ENCODE measurements around the gene CECR2. TPM values are rescaled to one million over a fixed set of nuclear protein-coding genes. Genes with fewer than 3 reads are reported as not detected.

The CECR2 gene
- total RNA-seq, 4 donors from 2014 or later, result 1.8 to 2.7 (median 2.2) TPM

DNA sequence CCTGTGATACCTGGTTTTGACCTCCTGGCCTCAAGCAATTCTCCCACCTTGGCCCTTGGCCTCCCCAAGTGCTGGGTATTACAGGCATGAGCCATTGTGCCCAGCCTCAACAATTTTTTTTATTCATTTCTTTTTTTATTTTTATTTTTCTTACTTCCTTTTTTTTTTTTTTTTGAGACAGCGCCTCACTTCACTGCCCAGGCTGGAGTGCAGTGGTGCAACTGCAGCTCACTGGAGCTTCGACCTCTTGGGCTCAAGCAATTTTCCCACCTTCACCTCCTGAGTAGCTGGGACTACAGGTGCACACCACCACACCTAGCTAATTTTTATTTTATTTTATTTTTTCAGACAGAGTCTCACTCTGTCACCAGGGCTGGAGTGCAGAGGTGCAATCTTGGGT lies 25.5 kb upstream of the CECR2 start:
- no peak for DNase-seq (ENCODE audit: low spot score in 2 of 2)
- intact Hi-C loops (cut with DNase I; ENCODE audit: low total_unique reads), result no loop called here
- no peak for TF ChIP-seq POLR2A (IDR thresholded peaks at IDR 0.05)
- TF ChIP-seq, protein P1, sequence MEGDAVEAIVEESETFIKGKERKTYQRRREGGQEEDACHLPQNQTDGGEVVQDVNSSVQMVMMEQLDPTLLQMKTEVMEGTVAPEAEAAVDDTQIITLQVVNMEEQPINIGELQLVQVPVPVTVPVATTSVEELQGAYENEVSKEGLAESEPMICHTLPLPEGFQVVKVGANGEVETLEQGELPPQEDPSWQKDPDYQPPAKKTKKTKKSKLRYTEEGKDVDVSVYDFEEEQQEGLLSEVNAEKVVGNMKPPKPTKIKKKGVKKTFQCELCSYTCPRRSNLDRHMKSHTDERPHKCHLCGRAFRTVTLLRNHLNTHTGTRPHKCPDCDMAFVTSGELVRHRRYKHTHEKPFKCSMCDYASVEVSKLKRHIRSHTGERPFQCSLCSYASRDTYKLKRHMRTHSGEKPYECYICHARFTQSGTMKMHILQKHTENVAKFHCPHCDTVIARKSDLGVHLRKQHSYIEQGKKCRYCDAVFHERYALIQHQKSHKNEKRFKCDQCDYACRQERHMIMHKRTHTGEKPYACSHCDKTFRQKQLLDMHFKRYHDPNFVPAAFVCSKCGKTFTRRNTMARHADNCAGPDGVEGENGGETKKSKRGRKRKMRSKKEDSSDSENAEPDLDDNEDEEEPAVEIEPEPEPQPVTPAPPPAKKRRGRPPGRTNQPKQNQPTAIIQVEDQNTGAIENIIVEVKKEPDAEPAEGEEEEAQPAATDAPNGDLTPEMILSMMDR (IDR thresholded peaks at IDR 0.05), result no peak
- 74 to 80% methylated on average over 2 of the region's 2 CpGs for WGBS, 2 donors
- H3K4me3 ChIP-seq (ENCODE audit: low read depth, poor library complexity, severe bottlenecking), result no peak overlapping the region

DNA sequence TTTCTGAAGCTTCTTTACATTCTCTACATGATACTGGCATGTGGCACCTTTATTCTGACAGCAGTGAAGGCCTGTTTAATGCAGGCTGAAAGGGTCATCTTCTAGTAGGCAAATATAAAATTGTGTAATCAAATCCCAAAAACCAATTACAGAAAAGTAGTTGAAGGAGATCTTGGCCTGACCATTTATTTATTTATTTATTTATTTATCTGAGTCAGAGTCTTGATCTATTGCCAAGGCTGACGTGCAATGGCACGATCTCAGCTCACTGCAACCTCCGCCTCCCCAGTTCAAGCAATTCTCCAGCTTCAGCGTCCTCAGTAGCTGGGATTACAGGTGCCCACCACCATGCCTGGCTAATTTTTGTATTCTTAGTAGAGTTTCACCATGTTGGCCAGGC lies 22.7 kb upstream of the CECR2 start:
- WGBS, 2 donors, result 48 to 51% methylated on average over 4 of the region's 4 CpGs
- no peak for TF ChIP-seq POLR2A (IDR thresholded peaks at IDR 0.05)
- TF ChIP-seq, protein P1 (IDR thresholded peaks at IDR 0.05), result no peak
- intact Hi-C loops (cut with DNase I; ENCODE audit: low total_unique reads), result no loop called here

DNA sequence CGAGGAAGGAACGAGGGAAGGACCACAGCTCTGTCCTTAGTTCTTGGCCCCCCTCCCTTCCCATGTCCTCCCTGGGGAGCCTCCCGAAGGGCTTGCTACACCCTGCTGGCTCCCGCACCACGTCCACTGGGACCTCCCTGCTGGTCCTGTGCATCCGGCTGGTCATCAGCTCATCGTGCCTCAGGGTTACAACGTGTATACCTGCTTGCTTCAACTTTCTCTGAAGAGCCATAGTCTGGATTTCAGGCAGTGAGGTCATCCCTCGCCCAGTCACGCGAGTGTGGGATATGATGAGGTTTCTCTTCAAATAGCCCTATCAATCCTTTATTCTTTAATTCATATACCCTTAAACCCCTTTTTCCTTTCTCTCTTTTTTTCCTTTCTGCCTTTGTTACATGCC lies 21.5 kb upstream of the CECR2 start:
- no peak for DNase-seq (ENCODE audit: low spot score in 2 of 2)
- intact Hi-C loops (cut with DNase I; ENCODE audit: low total_unique reads), result no loop called here
- 89 to 91% methylated on average over 11 of the region's 11 CpGs for WGBS, 2 donors
- no peak overlapping the region for H3K4me3 ChIP-seq (ENCODE audit: low read depth, poor library complexity, severe bottlenecking)
- TF ChIP-seq, protein P1 (IDR thresholded peaks at IDR 0.05), result no peak
- TF ChIP-seq POLR2A (IDR thresholded peaks at IDR 0.05), result no peak

More for the DNA sequence above, 22.7 kb upstream of the CECR2 start:
- no peak for DNase-seq (ENCODE audit: low spot score in 2 of 2)
- H3K4me3 ChIP-seq (ENCODE audit: low read depth, poor library complexity, severe bottlenecking), result no peak overlapping the region

DNA sequence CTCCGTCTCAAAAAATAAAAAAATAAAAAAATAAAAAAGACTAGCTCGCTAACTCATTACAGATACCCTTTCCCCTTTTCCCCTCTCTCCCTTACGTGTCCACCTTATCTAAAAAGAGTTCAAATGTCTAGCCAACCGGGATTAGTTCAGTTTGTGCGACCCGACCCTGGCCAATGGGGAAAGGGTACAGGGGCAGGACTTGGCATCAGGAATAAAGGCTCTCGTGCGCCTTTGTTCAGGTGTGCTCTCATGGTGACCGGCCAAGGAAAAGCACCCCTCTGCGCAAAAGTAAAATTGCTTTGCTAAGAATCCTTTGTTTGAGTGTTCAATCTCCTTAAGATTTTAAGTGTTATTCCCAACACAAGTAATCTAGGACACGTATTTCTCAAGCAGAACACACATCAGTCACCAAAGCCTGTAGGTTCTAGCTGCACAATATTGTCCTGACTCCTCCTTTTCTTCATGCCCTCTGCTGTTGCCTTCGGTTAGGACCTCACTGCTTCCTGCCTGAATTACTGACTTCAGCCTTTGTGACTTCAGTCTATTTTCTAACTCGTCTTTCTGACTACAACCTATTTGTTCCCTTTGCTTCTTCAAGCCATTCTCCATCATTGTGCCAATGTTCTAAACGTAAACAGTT lies 20.7 kb upstream of the CECR2 start:
- no peak overlapping the region for H3K4me3 ChIP-seq (ENCODE audit: low read depth, poor library complexity, severe bottlenecking)
- intact Hi-C loops (cut with DNase I; ENCODE audit: low total_unique reads), result no loop called here
- WGBS, 2 donors, result 79 to 80% methylated on average over 14 of the region's 14 CpGs
- no peak for DNase-seq (ENCODE audit: low spot score in 2 of 2)
- TF ChIP-seq, protein P1 (IDR thresholded peaks at IDR 0.05), result no peak
- TF ChIP-seq POLR2A (IDR thresholded peaks at IDR 0.05), result no peak

DNA sequence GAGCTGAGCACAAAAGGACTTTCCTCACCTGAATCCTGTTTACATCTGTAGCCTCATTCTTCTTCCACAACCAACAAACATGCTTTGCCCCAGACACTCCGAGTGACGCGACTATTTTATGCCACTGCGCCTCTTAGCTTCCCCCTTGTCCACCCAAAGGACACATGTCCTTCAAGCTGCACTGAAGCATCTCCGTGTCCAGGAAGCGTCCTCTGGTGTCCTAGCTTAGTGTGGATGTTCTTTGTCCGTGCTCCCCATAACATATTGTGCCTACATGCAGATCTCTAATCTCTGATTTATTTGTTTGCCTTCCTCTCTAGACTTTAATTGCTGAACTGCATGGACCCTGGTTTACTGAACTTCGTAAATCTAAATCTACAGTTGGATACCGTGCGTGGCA lies 20.1 kb upstream of the CECR2 start:
- intact Hi-C loops (cut with DNase I; ENCODE audit: low total_unique reads), result no loop called here
- TF ChIP-seq, protein P1 (IDR thresholded peaks at IDR 0.05), result no peak
- no peak for TF ChIP-seq POLR2A (IDR thresholded peaks at IDR 0.05)
- no peak for DNase-seq (ENCODE audit: low spot score in 2 of 2)
- H3K4me3 ChIP-seq (ENCODE audit: low read depth, poor library complexity, severe bottlenecking), result no peak overlapping the region
- WGBS, 2 donors, result 77 to 84% methylated on average over 10 of the region's 10 CpGs

DNA sequence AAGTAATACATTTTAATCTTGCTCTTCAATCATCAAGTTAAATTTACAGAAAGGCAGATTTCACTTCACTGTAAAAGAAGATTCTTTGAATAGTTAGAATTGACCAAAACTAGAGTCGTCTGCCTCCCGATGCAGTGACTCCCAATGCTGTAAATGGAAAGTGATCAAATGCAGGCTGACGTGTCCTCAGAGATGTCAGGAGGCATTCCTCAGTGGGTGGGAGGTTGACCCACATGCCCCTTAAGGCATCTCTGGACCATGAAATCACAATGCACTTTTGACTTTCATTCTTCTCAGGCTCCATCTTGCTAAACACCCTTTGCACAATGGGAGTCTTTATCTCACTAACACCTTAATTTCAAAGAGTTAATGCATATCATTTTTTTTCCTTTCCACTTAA lies 19.0 kb upstream of the CECR2 start:
- H3K4me3 ChIP-seq (ENCODE audit: low read depth, poor library complexity, severe bottlenecking), result no peak overlapping the region
- intact Hi-C loops (cut with DNase I; ENCODE audit: low total_unique reads), result no loop called here
- 60 to 62% methylated on average over 3 of the region's 3 CpGs for WGBS, 2 donors
- TF ChIP-seq, protein P1 (IDR thresholded peaks at IDR 0.05), result no peak
- TF ChIP-seq POLR2A (IDR thresholded peaks at IDR 0.05), result no peak
- DNase-seq (ENCODE audit: low spot score in 2 of 2), result no peak
